Astrocyte (in vitro differentiated cells and primary cell): ENCODE results near the gene DIP2C. TPM values are rescaled to one million over a fixed set of nuclear protein-coding genes. Genes with fewer than 3 reads are reported as not detected.
A peak's percentile ranks its signal among the peaks of the same experiment; 100 is the strongest.

Experiments used
- DNase-seq: peaks from one replicate; pipeline ENCODE4 v3.0.0-alpha.2; 2010; ENCODE audit warnings: low read depth
- FAIRE-seq: peaks from 2 replicates; lab custom pipeline; 2011; peaks lifted over from hg19 to GRCh38; lab: Jason Lieb, UNC
- H2AFZ ChIP-seq: 2 replicates; pipeline ENCODE4 v1.6.0; 2012; ENCODE audit warnings: low read depth, low read length, inconsistent platforms
- H3K27ac ChIP-seq: 2 replicates; pipeline ENCODE4 v1.5.1; 2011; ENCODE audit warnings: low read depth, low read length, inconsistent platforms
- H3K27me3 ChIP-seq: 2 replicates; pipeline ENCODE4 v1.6.0; 2011; ENCODE audit warnings: low read length, inconsistent platforms; ENCODE audit not compliant: insufficient read depth
- H3K36me3 ChIP-seq: 2 replicates; pipeline ENCODE4 v1.5.1; 2011; ENCODE audit warnings: low read length, inconsistent platforms; ENCODE audit not compliant: insufficient read depth
- H3K4me1 ChIP-seq: 2 replicates; pipeline ENCODE4 v1.5.1; 2011; ENCODE audit warnings: low read length, inconsistent platforms; ENCODE audit not compliant: insufficient read depth
- H3K4me2 ChIP-seq: 2 replicates; pipeline ENCODE4 v1.6.0; 2012; ENCODE audit warnings: low read length, inconsistent platforms
- H3K4me3 ChIP-seq: 2 replicates; pipeline ENCODE4 v1.5.1; 2011; ENCODE audit warnings: low read depth, mild to moderate bottlenecking, low read length, inconsistent platforms; ENCODE audit not compliant: insufficient read depth
- H3K79me2 ChIP-seq: 2 replicates; pipeline ENCODE4 v1.6.0; 2012; ENCODE audit warnings: mild to moderate bottlenecking, low read length, inconsistent platforms; ENCODE audit not compliant: insufficient read depth
- H3K9ac ChIP-seq: 2 replicates; pipeline ENCODE4 v1.6.0; 2012; ENCODE audit warnings: mild to moderate bottlenecking, low read length, inconsistent platforms
- H3K9me3 ChIP-seq: 2 replicates; pipeline ENCODE4 v1.5.1; 2012; ENCODE audit warnings: low read depth, mild to moderate bottlenecking, low read length, inconsistent platforms; ENCODE audit not compliant: insufficient read depth
- H4K20me1 ChIP-seq: 2 replicates; pipeline ENCODE4 v1.6.0; 2012; ENCODE audit warnings: low read length, inconsistent platforms; ENCODE audit not compliant: insufficient read depth
- H3K27ac Mint-ChIP-seq: one replicate; pipeline ENCODE4 v1.8.0; 2021; ENCODE audit warnings: mild to moderate bottlenecking, mixed read lengths; ENCODE audit not compliant: unreplicated experiment
- H3K27me3 Mint-ChIP-seq: one replicate; pipeline ENCODE4 v1.8.0; 2021; ENCODE audit warnings: low read depth, mixed read lengths; ENCODE audit not compliant: unreplicated experiment
- H3K36me3 Mint-ChIP-seq: one replicate; pipeline ENCODE4 v1.8.0; 2021; ENCODE audit warnings: low read depth, mixed read lengths; ENCODE audit not compliant: unreplicated experiment
- H3K4me1 Mint-ChIP-seq: one replicate; pipeline ENCODE4 v1.8.0; 2021; ENCODE audit warnings: low read depth, mixed read lengths; ENCODE audit not compliant: unreplicated experiment
- H3K4me3 Mint-ChIP-seq: one replicate; pipeline ENCODE4 v1.8.0; 2021; ENCODE audit warnings: mild to moderate bottlenecking, moderate library complexity, mixed read lengths; ENCODE audit not compliant: unreplicated experiment
- H3K9me3 Mint-ChIP-seq: one replicate; pipeline ENCODE4 v1.8.0; 2021; ENCODE audit warnings: mild to moderate bottlenecking, mixed read lengths; ENCODE audit not compliant: unreplicated experiment
- CTCF ChIP-seq: IDR thresholded peaks from 2 replicates; pipeline ENCODE4 v1.5.1; 2011; ENCODE audit warnings: low read depth, mild to moderate bottlenecking, inconsistent platforms, low read length, moderate library complexity; ENCODE audit not compliant: insufficient read depth
- EZH2 ChIP-seq: IDR thresholded peaks from 2 replicates; pipeline ENCODE4 v1.6.1; 2012; ENCODE audit warnings: mild to moderate bottlenecking, low read length, inconsistent platforms; ENCODE audit not compliant: insufficient read depth
- microRNA-seq: library from miRNA; unstranded; fragments of <30 nt; microRNA quantifications from one replicate; pipeline ENCODE4 v1.2.0, GENCODE V29; 2020
- total RNA-seq: library from RNA; stranded (reverse); gene quantifications from 2 replicates; pipeline ENCODE4 v1.2.1, GENCODE V29; 2021

The DIP2C gene
- total RNA-seq, 1 donor from 2014 or later: 27.3 TPM

DNA sequence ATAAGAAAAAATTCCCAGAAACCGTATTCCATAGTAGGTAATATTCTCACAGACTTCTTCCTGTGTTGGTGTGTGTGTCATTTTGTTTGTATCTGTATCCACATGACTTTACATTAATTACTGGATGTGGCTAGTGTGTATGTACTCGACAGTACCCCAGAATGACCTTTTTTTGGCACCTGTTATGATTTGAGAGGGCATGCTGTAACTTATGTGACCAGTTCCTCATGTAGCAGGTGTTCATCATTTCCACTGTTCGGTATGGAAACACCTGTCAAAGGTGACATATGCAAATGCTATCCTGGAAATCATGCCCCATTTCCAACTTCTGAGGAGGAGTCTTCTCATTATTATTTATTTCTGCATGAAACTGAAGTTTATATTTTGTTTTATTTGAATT lies 464.9 kb downstream of the DIP2C start:
- TF ChIP-seq CTCF (no peak), EZH2 (no peak)
- Mint-ChIP-seq H3K4me1 (no peaks in the 10 kb centered on the region), H3K27ac (no peak overlapping the region), H3K9me3 (no peaks in the 10 kb centered on the region), H3K36me3 (peaks cover 4% of the 10 kb centered on the region), H3K27me3 (no peaks in the 10 kb centered on the region), H3K4me3 (no peak overlapping the region)
- Histone ChIP-seq H3K27ac (no peak overlapping the region), H3K79me2 (peaks cover 7% of the 10 kb centered on the region), H3K27me3 (no peaks in the 10 kb centered on the region), H4K20me1 (peaks cover 6% of the 10 kb centered on the region), H3K4me3 (no peak overlapping the region), H2AFZ (no peak overlapping the region), H3K9ac (no peak overlapping the region), H3K4me1 (no peaks in the 10 kb centered on the region), H3K4me2 (no peak overlapping the region), H3K9me3 (no peaks in the 10 kb centered on the region), H3K36me3 (peaks cover 3% of the 10 kb centered on the region)
- FAIRE-seq (no peak), DNase-seq (no peak)

Small RNA genes lying within 50 kb of the gene (microRNA-seq; reads per million reads assigned to microRNA genes)
- gene MIR5699: 24.9 reads per million, percentile 49 among the genes with 10 or more reads in this experiment

Other genes with a start within 250 kb of the DIP2C start
- gene LARP4B, start 242.0 kb upstream of the DIP2C start, total RNA-seq: 97.3 and 101 TPM in 2 replicates